HepG2 (cell line): ENCODE measurements around the gene SFI1. TPM values are rescaled to one million over a fixed set of nuclear protein-coding genes. Genes with fewer than 3 reads are reported as not detected.

Experiments
- EEA1 ChIP-seq: sonication (generic); formaldehyde crosslinking; IDR thresholded peaks from 2 replicates; pipeline ENCODE4 v1.5.1; 2020; ENCODE audit warnings: mild to moderate bottlenecking, missing genetic modification reagents, borderline replicate concordance
- ELF3 ChIP-seq: IDR thresholded peaks from 2 replicates; pipeline ENCODE4 v1.6.1; 2016; ENCODE audit warnings: missing genetic modification reagents, missing compliant biosample characterization
- GMEB2 ChIP-seq: IDR thresholded peaks from 2 replicates; pipeline ENCODE4 v1.6.1; 2016; ENCODE audit warnings: missing biosample characterization, missing genetic modification reagents, low read depth
- HES4 ChIP-seq: sonication (generic); formaldehyde crosslinking; IDR thresholded peaks from 2 replicates; pipeline ENCODE4 v1.9.0; 2021; ENCODE audit warnings: mild to moderate bottlenecking, missing genetic modification reagents, borderline replicate concordance
- KDM2A ChIP-seq: sonication (generic); formaldehyde crosslinking; IDR thresholded peaks from 2 replicates; pipeline ENCODE4 v1.4.0; 2020; ENCODE audit warnings: low read depth, missing genetic modification reagents, borderline replicate concordance
- KDM3A ChIP-seq: IDR thresholded peaks from 2 replicates; pipeline ENCODE4 v1.6.1; 2018; ENCODE audit warnings: low read depth, missing compliant biosample characterization
- NKX3-1 ChIP-seq: sonication (generic); formaldehyde crosslinking; IDR thresholded peaks from 2 replicates; pipeline ENCODE4 v1.5.0; 2020; ENCODE audit warnings: missing genetic modification reagents
- RAD21 ChIP-seq: fragments of 450-650 bp; formaldehyde crosslinking; IDR thresholded peaks from 2 replicates; pipeline ENCODE4 v1.5.0; 2020; ENCODE audit warnings: mild to moderate bottlenecking
- RARG ChIP-seq: sonication (generic); formaldehyde crosslinking; IDR thresholded peaks from 2 replicates; pipeline ENCODE4 v1.4.0; 2020; ENCODE audit warnings: low read depth, mild to moderate bottlenecking, missing genetic modification reagents
- RNF2 ChIP-seq: fragments of 450-650 bp; conservative IDR thresholded peaks from 2 replicates; pipeline ENCODE4 v1.6.1; 2016; ENCODE audit warnings: low read depth
- SNAPC5 ChIP-seq: sonication (generic); formaldehyde crosslinking; IDR thresholded peaks from 2 replicates; pipeline ENCODE4 v1.8.1; 2023; ENCODE audit warnings: mild to moderate bottlenecking, missing genetic modification reagents, borderline replicate concordance
- TBX2 ChIP-seq: sonication (generic); formaldehyde crosslinking; IDR thresholded peaks from 2 replicates; pipeline ENCODE4 v1.5.0; 2020; ENCODE audit warnings: missing genetic modification reagents, mild to moderate bottlenecking, borderline replicate concordance
- TFDP2 ChIP-seq: sonication (generic); formaldehyde crosslinking; IDR thresholded peaks from 2 replicates; pipeline ENCODE4 v1.4.0; 2020; ENCODE audit warnings: missing genetic modification reagents
- ZBTB7A ChIP-seq: sonication (generic); formaldehyde crosslinking; IDR thresholded peaks from 2 replicates; pipeline ENCODE4 v1.8.0; 2022; ENCODE audit warnings: mild to moderate bottlenecking, missing genetic modification reagents
- ZKSCAN8 ChIP-seq: IDR thresholded peaks from 2 replicates; pipeline ENCODE4 v1.6.1; 2016; ENCODE audit warnings: borderline replicate concordance, missing genetic modification reagents, missing compliant biosample characterization
- ZNF136 ChIP-seq: sonication (generic); formaldehyde crosslinking; IDR thresholded peaks from 2 replicates; pipeline ENCODE4 v1.8.1; 2022; ENCODE audit warnings: low read depth, mild to moderate bottlenecking, moderate library complexity, missing genetic modification reagents
- ZNF143 ChIP-seq: sonication (generic); formaldehyde crosslinking; IDR thresholded peaks from 2 replicates; pipeline ENCODE4 v1.4.0; 2020; ENCODE audit warnings: missing genetic modification reagents
- ZNF18 ChIP-seq: sonication (generic); formaldehyde crosslinking; IDR thresholded peaks from 2 replicates; pipeline ENCODE4 v1.8.0; 2022; ENCODE audit warnings: mild to moderate bottlenecking, missing genetic modification reagents; ENCODE audit not compliant: insufficient replicate concordance
- ZNF232 ChIP-seq: sonication (generic); formaldehyde crosslinking; IDR thresholded peaks from 2 replicates; pipeline ENCODE4 v1.4.0; 2020; ENCODE audit warnings: missing genetic modification reagents, borderline replicate concordance
- ZNF510 ChIP-seq: sonication (generic); formaldehyde crosslinking; IDR thresholded peaks from 2 replicates; pipeline ENCODE4 v1.4.0; 2020; ENCODE audit warnings: low read depth, mild to moderate bottlenecking, missing genetic modification reagents
- ZNF761 ChIP-seq: sonication (generic); formaldehyde crosslinking; conservative IDR thresholded peaks from 2 replicates; pipeline ENCODE4 v1.4.0; 2020; ENCODE audit warnings: mild to moderate bottlenecking, missing genetic modification reagents
- ZNF782 ChIP-seq: sonication (generic); formaldehyde crosslinking; IDR thresholded peaks from 2 replicates; pipeline ENCODE4 v1.4.0; 2020; ENCODE audit warnings: missing genetic modification reagents, mild to moderate bottlenecking, borderline replicate concordance
- polyA plus RNA-seq, 8 experiments: library from polyadenylated mRNA; depleted of rRNA in 3 of 8; stranded (reverse) in 7 of 8; unstranded in 1 of 8; fragments of >200 nt; fragmentation: Illumina TruSeq in 4 of 8; extraction: Trizol in 4 of 8; gene quantifications; 2 replicates each; pipeline versions ENCODE4 v1.2.1 to v1.2.3, GENCODE V29; 2011 to 2016; ENCODE audit warnings: low read depth in 4 of 8, missing spikeins in 1 of 8, mixed read lengths in 1 of 8; ENCODE audit not compliant: insufficient read depth in 1 of 8
- total RNA-seq, 5 experiments: library from RNA; depleted of rRNA; stranded (reverse); fragments of >200 nt; fragmentation: Illumina TruSeq; extraction: Trizol; gene quantifications; 2 replicates each; pipeline ENCODE4 v1.2.3, GENCODE V29; 2016; ENCODE audit warnings: low read depth in 1 of 5
- TF ChIP-seq, protein P1 (sequence below), 2 experiments: fragments of 450-650 bp in 1 of 2; sonication (generic) in 1 of 2; formaldehyde crosslinking; IDR thresholded peaks; 2 replicates each; pipeline versions ENCODE4 v1.5.0 to v1.8.0; 2020 to 2022; ENCODE audit warnings: mild to moderate bottlenecking in 1 of 2, missing genetic modification reagents in 1 of 2
- TF ChIP-seq, protein P2 (sequence below): IDR thresholded peaks from 2 replicates; pipeline ENCODE4 v1.6.1; 2012; ENCODE audit warnings: inconsistent platforms

Gene SFI1
- total and polyA plus RNA-seq, 2 of the 13 experiments (the other 11 are each of a cell fraction or from before 2014, with no cell fraction given) = 20.5 to 40.1 TPM

DNA sequence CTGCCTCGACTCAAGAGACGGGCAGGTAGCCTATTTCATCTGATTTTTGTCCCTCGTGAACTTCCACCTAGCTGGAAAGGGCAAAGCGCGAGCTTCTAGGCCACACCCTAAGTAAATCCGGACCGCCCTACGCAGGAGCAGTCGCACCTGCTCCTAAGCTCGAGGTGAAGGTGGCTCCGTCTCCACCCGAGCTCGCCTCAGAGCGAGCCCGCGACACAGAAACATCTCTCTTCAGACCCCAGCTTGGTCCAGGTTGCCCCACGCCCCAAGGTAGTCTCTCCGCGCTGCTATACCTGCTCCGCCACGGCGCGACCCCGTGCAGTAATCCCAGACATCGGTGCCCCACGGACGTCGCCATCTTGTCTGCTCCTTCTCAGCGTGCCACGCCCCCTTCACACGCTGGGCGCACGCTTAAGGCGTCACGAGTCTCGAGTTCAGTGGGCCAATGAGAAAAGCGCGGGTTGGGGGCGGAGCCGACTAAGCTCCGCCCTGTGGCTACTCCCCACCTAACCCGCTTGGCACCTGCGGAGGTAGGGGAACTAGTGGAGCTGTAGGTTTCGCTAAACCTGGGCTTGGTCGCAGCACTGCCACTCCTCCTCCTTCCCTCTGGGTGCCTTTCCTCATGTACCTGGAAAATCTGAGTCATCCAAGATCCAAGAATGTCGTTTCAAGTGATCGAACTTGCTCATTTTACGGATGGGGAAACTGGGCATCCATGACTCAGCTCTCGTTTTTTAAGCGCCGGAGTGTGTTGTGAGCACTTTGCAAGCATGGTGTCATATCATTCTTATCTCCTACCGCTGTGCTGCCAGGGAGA lies 165.7 kb downstream of the SFI1 start, which contains the start of gene PISD (continued):
- peak; percentile 17; the same call in 1 of the 2 replicates for TF ChIP-seq TFDP2 (CRISPR knock-in tag)
- TF ChIP-seq RNF2 = no peak; the same call in 1 of the 2 replicates
- peak; percentile 60; the same call in 1 of the 2 replicates for TF ChIP-seq TBX2 (CRISPR knock-in tag)
- TF ChIP-seq, protein P1, sequence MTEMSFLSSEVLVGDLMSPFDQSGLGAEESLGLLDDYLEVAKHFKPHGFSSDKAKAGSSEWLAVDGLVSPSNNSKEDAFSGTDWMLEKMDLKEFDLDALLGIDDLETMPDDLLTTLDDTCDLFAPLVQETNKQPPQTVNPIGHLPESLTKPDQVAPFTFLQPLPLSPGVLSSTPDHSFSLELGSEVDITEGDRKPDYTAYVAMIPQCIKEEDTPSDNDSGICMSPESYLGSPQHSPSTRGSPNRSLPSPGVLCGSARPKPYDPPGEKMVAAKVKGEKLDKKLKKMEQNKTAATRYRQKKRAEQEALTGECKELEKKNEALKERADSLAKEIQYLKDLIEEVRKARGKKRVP (CRISPR knock-in tag; IDR thresholded peaks at IDR 0.05) = peak in 1 of 2 experiments; percentile 57; a peak in 1 of 4 replicates
- no peak for TF ChIP-seq RAD21 (CRISPR knock-in tag)
- TF ChIP-seq ZNF143 (CRISPR knock-in tag) = no peak; the same call in 1 of the 2 replicates
- TF ChIP-seq, protein P2, sequence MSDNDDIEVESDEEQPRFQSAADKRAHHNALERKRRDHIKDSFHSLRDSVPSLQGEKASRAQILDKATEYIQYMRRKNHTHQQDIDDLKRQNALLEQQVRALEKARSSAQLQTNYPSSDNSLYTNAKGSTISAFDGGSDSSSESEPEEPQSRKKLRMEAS = peak; percentile 95
- no peak for TF ChIP-seq HES4 (CRISPR knock-in tag)
- TF ChIP-seq ZNF232 = peak; percentile 42; the same call in 1 of the 2 replicates
- no peak for TF ChIP-seq EEA1 (CRISPR knock-in tag)
- TF ChIP-seq KDM3A (CRISPR knock-in tag) = no peak
- TF ChIP-seq ZNF510 (CRISPR knock-in tag) = 0 out of 2 replicates have a peak, but pooled peaks have one; percentile 69
- TF ChIP-seq ZNF761 (CRISPR knock-in tag) = no peak
- peak; percentile 79; the same call in 1 of the 2 replicates for TF ChIP-seq GMEB2 (CRISPR knock-in tag)
- peak; percentile 59; the same call in 1 of the 2 replicates for TF ChIP-seq NKX3-1
- TF ChIP-seq ZBTB7A (CRISPR knock-in tag) = no peak
- TF ChIP-seq SNAPC5 = no peak
- peak; percentile 91 for TF ChIP-seq KDM2A (CRISPR knock-in tag)
- TF ChIP-seq ZNF18 (CRISPR knock-in tag) = peak; percentile 35
- TF ChIP-seq ZKSCAN8 (CRISPR knock-in tag) = no peak
- peak; percentile 40; the same call in 1 of the 2 replicates for TF ChIP-seq ZNF136 (CRISPR knock-in tag)
- TF ChIP-seq ELF3 (CRISPR knock-in tag) = peak; percentile 33; the same call in 1 of the 2 replicates
- no peak for TF ChIP-seq RARG (CRISPR knock-in tag)
- TF ChIP-seq ZNF782 (CRISPR knock-in tag) = 0 out of 2 replicates have a peak, but pooled peaks have one; percentile 62
